Activated T-cell treated with anti-CD3 and anti-CD28 coated beads for 1 hour (primary cell): Measurements from ENCODE around the gene ARHGAP26.

Source experiments
- DNase-seq: peaks from one replicate; pipeline ENCODE4 v3.0.0-alpha.2; 2020; ENCODE audit warnings: low read depth

Gene ARHGAP26

DNA sequence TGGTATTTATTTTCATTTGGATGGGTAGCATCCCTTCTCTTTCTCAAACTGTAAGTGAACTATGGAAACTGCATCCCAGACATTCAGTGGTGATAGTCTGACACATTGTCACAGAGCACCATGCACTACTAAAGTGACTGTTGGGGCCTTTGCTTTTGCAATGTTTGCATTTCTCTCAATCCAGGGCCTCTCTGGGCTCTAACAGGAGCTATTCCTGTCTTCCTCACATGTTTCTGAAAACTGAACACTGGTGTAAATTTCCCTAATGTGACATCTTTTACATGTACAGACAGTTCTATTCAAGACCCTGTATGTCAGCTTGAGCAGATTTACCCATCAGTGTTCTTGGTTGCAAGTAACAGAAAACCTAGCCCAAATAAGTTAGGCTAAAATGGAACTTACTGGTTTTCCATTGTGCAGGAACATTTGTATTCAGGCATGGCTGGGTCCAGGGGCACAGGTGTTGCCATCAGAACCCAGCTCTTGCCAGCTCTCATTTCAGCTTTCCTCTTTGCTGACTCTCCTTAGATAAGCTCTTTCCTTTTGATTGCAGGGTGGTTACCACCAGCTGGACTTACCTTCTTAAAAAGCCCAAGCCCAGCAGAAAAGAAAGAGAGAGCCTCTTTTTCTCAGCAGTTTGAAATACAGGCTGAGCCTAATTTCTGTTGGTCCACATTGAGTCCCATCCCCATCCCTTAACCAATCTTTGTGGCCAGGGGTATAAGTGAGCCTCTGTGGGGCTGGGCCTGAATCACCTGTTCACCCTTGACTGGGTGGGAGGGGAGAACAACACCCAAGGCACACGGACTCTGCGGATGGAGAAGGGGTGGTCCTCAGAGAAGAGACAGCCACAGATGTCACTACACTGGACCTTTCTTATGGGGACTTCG lies 399.0 kb downstream of the ARHGAP26 start:
- DNase-seq: no peak

DNA sequence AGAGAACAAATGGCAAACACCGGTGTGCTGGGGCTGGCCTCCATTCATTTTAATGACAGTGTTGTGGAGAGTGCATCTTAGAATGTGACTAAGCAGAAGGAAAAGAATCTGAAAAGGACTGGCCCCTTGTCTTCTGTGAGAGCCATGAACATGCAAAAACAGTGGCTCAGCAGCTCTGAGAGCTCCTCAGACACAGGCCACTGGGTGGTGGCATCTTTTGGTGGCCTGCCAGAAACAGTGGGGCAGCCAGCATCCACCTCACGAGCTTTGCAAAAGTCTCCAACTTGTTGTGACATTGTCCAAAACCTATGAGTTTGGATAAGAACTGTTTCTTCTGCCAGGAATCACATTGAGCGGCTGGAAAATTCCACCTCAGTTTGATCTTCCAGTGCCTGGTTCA lies 399.9 kb downstream of the ARHGAP26 start:
- no peak for DNase-seq

DNA sequence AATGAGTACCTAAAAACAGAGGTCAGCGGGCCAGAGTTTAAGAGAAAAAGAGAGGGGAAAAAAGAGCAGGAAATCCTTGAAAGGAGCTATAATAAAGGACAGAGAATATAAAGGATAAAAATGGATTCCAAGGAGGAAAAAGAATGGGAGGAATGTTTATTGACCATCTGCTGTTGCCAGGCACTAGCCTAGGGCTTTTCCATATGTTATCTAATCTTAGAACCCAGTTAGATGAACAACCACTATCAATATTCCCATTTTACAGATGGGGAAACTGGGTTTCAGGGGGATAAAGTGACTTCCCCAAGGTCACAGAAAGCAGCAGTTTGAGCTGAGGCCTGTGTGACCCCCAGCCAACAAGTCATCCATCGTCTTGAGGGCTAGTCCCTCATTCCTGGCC lies 400.8 kb downstream of the ARHGAP26 start:
- no peak for DNase-seq

DNA sequence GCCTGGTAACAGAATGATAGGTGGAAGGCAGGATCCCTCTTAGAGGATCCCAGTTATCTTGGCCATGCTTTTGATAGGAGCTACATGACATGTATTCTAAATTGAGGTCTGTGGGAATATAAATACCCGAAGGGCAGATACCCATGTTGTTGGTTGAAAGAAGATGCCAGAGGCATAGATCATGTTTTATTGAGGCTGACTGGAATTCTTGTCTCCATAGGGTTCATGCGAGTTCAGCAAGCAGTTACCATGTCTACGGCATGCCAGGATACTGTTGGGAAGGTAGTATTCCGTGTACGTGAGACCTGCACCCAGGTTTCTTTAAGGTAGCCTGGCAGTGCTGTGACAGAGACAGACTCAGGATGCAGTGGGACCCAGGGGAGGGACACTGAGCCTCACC lies 402.6 kb downstream of the ARHGAP26 start:
- DNase-seq: no peak

DNA sequence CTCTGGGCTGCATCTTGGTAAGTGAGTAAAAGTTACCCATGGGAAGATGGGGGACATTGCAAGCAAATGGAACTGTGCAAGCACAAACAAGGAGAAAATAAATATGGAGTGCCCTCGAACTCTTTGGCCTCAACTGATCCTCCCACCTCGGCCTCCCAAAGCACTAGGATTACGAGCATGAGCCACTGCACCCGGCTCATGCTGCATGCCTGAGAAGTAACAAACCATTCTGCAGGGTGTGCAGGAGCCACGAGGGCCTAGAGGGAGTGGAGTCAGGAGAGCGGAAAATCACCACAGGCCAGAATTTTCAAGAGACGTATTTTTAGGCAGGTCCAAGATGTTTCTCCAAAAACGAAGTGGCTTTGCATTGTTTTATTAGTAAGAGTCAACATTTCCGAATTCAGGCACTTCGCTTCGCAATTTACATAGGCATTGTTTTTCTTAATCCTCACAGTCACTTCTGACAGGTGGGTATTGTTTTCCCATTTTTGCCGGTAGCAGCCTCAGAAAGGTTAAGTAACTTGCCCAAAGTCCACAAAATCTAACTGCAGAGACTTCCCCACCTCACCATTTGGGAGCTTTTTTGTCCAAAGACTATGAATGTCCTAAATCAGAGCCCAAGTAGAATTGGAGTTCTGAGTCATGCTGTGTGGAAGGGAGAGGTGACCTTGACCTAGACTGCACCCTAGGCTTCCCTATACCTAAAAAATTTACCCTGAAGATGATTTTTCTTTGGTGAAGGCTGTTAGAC lies 403.1 kb downstream of the ARHGAP26 start:
- DNase-seq: no peak

DNA sequence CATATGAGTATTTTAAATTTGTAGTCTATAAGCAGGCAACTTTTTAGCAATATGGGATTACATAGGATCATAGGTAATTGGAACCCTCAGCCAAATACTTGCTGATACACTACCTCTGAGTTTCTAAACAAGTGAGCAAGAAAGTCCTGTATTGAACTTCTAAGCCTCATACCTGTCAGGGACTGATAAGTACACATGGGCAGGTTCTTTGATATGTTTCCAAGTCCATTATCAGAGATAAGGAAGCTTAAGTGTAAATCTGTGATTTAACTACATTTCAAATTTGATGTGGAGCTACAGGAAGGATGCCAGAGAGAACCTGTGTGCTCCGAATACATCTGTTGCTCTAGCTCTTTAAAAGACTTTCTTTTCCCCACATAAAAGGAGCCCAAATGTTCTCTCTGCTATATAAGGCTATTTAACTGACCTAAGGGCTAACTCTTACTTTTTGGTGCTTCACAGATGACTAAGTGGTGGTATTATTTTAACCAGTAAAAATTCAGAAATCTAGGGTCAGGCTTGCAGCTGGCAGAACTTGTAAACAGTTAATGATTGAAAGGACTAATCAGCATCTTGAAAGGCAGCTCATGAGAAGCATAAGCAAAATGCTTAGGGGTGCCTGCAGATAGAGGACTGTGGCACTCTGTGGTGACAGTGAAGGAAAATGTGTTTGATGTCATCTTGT lies 404.7 kb downstream of the ARHGAP26 start:
- no peak for DNase-seq

DNA sequence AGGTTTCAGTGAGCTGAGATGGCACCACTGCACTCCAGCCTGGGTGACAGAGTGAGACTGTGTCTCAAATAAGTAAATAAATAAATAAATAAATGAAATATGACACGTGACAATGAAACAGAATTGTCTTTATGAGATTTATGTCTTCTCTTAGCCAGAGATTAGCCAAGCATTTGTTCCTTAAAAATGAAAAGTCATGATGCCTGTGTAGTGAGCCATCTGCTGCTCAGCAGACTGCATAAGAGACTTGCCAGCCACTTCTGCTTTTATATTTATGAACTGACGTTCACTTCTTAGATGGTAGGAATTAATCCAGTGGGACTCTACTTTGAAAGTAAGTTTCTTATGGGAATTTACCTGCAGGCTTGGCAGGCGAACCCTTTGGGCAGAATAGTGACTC lies 405.9 kb downstream of the ARHGAP26 start:
- DNase-seq: no peak

DNA sequence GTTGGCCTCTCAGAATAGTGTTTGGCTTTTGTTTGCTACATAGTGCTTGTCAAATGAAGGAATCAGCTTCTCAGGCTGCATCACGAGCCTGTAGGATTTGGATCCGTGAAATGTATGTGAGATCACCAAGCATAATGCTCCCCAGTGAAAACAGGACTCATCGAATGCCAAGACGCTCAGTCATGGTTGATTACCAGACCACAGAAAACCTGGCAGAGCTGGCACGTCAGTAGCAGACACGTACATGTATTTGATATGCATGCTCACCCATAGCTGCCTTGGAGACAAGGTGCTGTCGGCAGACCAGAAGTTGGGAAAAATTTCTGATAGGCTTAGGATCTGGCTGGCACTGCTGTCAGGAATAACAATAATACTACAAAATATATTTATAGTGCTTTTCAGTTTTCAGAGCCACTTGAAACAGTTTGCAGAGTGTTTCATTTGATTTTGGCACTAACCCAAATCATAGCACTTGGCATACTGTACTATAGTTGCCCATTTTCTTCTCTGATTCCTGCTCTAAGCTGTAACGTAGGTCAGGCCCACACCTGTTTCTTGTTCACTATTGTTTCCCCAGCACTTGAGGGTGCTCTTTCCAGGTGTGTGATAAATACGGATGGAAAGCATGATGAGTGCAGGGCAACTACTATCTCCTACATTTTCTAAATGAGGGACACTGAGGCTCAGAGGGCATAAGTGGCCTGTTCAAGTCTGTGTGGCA lies 407.2 kb downstream of the ARHGAP26 start:
- DNase-seq: no peak

DNA sequence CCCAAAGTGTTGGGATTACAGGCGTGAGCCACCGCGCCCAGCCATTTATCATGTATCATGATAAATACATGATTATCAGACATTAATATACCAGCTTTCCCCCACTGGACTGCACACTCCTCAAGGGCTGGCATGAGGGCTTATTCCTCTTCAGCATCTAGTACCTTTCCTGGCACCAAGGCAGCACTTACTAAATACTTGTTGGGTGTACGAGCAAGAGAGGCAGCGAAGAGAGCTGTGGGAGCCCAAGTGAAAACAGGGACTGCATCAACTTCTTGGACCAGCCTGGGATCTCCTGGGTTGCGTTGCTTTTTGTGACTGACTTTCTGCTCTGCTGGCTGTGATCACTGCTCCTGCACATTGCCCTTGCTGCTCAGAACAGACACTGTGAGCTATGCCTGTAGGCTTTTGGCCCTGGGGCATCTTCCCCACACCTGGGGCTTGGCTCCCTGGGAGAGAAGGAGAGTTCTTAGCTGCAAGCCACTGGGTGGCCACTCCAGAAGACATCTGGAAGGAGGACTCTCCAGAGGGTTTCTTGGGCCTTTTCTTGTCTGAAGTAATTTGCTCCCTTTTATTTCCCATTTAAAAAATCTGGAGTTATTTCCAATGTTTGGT lies 409.1 kb downstream of the ARHGAP26 start:
- no peak for DNase-seq

DNA sequence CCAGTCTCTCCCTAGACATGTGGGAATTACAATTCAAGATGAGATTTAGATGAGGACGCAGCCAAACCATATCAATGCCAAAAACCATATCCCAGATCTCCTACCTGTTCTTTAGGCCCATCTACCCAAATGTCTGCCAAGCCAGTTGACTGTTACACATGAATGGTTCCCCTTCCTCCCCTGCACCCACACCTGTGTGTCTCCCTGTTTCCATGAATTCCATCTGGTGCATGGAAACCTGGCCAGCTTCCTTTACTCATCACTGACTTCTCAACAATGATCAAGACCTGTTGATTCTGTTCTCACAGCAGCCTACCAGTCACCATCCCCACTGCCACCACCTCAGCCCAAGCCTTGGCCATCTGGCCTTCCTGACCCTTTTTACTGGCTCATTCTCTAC lies 410.6 kb downstream of the ARHGAP26 start:
- no peak for DNase-seq

DNA sequence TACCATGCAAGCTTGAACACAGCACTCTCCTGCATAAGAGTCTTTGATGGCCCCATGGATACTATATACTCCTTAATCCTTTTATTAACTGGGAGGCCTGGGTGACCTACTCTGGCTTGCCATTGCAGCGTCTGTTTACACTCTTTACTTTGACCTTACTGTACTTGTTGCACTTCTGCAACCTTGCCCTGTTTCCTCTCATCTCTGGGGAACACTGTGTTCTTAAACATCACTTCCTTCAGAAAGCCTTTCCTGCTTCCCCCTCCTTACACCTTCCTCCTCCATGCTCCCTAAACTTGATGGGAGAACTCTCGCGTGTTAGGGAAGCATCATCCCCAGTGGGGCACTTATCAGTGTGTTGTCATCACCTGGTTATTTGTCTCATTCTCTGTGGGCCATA lies 411.0 kb downstream of the ARHGAP26 start:
- DNase-seq: no peak

DNA sequence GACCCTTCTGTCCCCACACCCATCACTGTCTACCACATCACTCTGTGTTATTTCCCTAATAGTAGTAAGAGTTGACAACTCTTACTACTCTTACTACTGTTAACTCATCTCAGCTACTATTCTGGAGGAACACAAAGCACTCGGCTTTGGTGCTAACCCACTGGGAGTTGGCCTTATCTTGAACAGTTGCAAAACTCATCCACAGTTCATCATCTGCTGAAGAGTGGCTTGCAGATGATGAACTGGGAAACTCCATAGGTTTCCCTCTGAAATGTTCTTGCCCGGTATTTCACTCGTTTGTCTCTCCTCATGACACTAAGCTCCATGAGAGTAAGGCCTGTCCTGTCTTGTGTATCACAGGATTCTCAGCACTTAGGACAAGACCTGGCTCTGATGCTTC lies 411.9 kb downstream of the ARHGAP26 start:
- no peak for DNase-seq

DNA sequence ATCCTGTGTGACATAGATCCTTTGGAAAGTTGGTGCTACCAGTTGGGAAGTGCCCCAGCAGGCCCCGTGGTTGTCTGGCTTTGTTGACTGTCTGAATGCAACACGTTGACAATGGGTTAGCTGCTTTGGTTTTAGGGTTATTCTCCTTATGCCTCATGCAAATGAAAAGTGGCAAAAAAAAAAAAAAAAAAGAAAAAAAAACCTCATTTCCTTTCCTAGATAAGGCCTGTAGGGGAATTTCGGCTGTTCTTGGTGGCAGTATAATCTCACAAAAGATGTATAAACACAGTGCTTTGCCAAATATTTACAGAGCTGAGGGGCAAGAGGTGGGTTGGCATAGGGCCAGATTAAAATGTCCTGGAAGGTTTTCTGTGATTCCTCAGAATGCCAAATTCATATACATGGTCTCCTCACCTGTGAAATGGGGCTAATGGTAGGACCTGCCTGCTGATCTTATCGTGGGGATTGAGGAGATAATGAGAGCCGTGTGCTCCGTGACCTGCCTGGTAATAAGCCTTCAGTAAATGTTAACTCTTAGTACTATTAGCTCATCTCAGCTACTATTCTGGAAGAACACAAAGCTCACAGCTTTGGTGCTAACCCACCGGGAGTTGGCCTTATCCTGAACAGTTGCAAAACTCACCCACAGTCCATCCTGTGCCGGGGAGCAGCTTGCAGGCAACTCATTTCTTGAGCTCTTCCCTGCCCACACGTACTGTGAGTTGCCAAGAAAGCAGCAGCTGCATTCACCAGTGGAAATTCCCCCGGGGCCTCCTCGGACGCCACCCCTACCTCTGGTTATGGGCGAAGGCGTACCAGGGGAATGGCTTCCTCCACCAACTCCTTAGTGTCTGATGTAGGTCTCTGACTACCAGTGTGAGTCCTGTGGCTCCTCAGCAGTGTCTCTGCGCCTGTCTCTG lies 413.0 kb downstream of the ARHGAP26 start:
- no peak for DNase-seq

DNA sequence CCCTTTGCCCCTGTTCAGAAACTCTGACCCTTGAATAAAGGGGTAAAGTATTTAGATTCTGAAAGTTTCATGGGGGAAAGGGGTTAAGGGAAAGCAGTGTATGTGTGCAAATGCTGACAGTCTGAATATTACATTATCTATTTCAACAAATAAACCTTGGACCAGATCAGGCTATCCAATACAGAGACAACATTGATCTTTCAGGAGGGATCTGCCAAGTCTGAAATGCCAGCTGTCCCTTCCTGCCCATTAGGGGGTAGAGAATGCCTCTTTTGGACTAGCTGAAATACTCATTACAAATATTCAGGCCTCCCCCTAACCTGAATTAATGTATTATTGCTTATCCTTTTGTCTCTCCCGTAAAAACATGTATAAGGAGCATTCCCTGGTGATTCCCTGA lies 413.8 kb downstream of the ARHGAP26 start:
- no peak for DNase-seq

DNA sequence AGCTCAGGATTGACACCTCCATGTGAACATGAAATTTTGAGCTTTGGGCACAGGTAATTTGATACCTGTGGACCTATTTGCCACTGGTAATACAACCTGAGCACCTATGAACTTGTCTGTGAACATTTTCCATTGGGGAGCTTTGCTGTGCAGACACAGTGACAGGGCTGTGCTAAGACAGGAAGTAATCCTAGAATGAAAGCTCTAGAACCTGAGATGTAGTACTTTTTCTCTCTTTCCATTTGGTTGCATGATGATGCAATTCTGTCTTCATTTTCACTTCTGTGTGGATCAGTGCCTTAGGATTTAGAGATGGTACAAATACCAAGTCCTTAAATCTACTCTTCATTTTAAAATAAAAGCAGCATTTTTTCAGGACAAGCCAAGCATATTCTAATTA lies 416.4 kb downstream of the ARHGAP26 start:
- DNase-seq: no peak

DNA sequence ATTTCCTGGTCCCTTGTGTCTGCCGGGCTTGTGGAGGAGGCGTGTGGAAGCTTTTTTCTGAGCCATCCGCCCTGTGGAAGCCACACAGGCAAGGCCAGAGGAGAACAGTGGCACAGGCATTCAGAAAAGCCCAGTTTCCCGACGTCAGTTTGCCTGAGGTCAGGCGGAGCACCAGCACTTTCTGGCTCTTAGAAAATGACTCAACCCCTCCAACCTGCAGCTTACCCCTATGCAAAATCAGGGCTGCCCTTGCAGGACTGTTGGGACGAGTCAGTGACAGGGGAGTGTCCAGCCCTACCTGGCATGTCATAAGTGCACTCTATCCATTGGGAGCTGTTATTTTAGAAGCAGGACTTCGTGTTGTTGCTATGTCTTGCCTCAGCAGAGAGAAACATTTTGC lies 417.3 kb downstream of the ARHGAP26 start:
- DNase-seq: no peak

DNA sequence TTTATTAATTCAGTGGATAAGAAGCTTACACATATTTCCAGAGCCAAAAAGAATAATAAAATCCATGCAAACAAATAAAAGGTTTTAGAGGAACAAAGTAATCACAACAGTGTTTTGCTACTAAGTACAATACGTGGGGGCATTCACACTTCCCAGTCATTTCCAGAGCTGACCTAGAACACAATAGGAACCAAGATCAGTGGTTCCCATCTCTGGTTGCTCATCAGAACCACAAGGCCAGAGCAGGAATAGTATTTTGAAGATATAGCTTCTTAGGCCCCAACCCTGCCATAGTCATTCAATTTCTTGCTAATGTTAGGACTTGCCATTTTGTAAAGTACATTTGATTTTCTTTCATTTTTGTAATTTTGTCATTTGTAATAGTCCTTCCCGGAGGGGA lies 417.9 kb downstream of the ARHGAP26 start:
- DNase-seq: no peak

DNA sequence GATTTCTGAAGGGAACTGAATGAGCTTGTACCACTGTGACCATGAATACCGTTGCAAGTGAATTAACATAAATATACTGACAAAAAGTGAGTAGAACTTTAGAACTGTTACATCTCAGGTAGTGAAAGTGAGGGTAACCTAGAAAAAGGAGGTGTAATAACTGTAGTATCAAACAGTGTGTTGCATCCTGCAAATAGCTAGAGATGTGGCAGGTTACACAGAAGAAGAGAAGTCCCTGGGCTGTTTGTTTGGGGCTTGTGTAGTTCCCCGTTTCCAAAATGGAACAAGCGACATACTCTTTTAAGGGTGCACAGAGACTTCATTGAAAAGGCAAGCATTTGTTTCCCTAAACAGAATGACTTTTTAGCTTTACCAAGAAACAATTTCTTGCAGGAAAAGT lies 418.5 kb downstream of the ARHGAP26 start:
- no peak for DNase-seq

DNA sequence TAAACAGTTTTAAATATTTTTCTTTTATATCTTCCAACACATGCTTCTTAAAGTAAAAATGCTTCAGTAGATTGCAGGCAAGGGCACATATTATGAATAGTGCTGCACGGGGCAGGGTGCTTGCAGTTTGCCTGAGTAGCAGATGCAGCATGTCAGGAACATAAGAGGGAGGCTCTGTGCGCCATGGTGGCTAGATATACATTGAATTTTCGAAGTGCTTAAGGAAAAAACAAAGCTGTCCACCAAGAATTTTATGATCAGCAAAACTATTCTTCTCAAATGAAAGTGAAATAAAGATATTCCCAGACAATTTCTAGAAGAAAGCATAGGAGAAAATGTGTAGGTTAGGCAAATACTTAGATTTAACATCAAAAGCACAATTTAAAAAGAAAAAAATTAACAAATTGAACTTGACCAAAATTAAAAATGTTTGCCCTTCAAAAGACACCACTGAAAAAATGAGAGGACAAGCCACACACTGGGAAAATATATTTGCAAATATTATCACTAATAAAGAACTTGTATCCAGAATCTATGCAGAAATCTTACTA lies 420.2 kb downstream of the ARHGAP26 start:
- no peak for DNase-seq

DNA sequence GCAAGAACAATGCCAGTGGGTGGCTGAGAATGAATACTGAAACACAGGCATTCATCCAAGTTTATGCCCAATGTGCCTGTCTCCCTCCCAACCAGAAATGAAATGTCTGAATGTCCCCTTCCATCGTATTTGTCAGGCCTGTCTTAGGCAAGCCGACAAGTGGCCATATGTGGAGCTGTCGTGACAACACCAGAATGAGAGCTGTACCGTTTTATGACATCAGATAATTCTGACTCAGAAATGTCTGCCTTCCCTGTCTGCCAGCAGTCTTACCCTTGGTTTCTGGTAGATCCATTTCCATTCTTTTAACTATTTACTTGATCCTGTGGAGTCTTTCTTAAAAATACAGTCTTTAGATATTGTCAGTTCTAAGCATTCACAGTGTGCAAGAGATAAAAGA lies 421.5 kb downstream of the ARHGAP26 start:
- no peak for DNase-seq
